ENCODE data around the gene DIS3L2. TPM values are rescaled to one million over a fixed set of nuclear protein-coding genes. Genes with fewer than 3 reads are reported as not detected.
A peak's percentile ranks its signal among the peaks of the same experiment; 100 is the strongest.

DIS3L2 gene
- total RNA-seq, 1 experiment from 2014 or later = 28.5 TPM

DNA sequence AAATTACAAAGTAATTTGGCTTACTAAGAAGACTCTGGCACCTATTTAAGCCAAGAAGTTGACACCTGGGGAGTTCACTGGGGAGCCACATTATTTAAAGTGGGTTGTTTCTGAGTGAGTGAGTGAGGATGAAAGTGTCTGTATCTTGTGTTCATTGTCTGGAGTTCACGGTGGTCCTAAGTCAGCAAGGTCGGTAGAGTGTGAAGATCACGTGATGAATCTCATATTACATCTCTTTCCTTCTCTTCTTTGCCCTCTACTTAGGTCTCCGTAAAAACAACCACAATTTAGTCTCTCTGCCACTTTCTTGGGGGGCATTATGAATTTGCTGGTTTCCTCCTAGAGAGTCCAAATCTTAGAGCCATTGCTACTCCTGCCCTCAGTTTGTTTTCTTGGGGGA lies 67.8 kb downstream of the DIS3L2 start:
- TF ChIP-seq GTF2I (CRISPR knock-in tag; conservative IDR thresholded peaks at IDR 0.05) (no peak), CREM (CRISPR knock-in tag; IDR thresholded peaks at IDR 0.05) (no peak), NR2C2 (CRISPR knock-in tag; IDR thresholded peaks at IDR 0.05) (no peak), ZNF671 (CRISPR knock-in tag; IDR thresholded peaks at IDR 0.05) (no peak), JAZF1 (CRISPR knock-in tag; IDR thresholded peaks at IDR 0.05) (no peak), HMGA2 (CRISPR knock-in tag; IDR thresholded peaks at IDR 0.05) (no peak), KAT7 (CRISPR knock-in tag; IDR thresholded peaks at IDR 0.05; ENCODE audit: borderline replicate concordance) (no peak), ELF4 (CRISPR knock-in tag; IDR thresholded peaks at IDR 0.05; ENCODE audit: low read depth) (no peak), PRRX2 (CRISPR knock-in tag; IDR thresholded peaks at IDR 0.05) (no peak), SMAD3 (CRISPR knock-in tag; IDR thresholded peaks at IDR 0.05; ENCODE audit: borderline replicate concordance) (no peak)
- TF ChIP-seq, protein P1, sequence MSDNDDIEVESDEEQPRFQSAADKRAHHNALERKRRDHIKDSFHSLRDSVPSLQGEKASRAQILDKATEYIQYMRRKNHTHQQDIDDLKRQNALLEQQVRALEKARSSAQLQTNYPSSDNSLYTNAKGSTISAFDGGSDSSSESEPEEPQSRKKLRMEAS (CRISPR knock-in tag; IDR thresholded peaks at IDR 0.05) = no peak
- TF ChIP-seq, protein P2, sequence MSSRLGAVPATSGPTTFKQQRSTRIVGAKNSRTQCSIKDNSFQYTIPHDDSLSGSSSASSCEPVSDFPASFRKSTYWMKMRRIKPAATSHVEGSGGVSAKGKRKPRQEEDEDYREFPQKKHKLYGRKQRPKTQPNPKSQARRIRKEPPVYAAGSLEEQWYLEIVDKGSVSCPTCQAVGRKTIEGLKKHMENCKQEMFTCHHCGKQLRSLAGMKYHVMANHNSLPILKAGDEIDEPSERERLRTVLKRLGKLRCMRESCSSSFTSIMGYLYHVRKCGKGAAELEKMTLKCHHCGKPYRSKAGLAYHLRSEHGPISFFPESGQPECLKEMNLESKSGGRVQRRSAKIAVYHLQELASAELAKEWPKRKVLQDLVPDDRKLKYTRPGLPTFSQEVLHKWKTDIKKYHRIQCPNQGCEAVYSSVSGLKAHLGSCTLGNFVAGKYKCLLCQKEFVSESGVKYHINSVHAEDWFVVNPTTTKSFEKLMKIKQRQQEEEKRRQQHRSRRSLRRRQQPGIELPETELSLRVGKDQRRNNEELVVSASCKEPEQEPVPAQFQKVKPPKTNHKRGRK (CRISPR knock-in tag; IDR thresholded peaks at IDR 0.05; ENCODE audit: borderline replicate concordance) = no peak
- TF ChIP-seq, protein P3, sequence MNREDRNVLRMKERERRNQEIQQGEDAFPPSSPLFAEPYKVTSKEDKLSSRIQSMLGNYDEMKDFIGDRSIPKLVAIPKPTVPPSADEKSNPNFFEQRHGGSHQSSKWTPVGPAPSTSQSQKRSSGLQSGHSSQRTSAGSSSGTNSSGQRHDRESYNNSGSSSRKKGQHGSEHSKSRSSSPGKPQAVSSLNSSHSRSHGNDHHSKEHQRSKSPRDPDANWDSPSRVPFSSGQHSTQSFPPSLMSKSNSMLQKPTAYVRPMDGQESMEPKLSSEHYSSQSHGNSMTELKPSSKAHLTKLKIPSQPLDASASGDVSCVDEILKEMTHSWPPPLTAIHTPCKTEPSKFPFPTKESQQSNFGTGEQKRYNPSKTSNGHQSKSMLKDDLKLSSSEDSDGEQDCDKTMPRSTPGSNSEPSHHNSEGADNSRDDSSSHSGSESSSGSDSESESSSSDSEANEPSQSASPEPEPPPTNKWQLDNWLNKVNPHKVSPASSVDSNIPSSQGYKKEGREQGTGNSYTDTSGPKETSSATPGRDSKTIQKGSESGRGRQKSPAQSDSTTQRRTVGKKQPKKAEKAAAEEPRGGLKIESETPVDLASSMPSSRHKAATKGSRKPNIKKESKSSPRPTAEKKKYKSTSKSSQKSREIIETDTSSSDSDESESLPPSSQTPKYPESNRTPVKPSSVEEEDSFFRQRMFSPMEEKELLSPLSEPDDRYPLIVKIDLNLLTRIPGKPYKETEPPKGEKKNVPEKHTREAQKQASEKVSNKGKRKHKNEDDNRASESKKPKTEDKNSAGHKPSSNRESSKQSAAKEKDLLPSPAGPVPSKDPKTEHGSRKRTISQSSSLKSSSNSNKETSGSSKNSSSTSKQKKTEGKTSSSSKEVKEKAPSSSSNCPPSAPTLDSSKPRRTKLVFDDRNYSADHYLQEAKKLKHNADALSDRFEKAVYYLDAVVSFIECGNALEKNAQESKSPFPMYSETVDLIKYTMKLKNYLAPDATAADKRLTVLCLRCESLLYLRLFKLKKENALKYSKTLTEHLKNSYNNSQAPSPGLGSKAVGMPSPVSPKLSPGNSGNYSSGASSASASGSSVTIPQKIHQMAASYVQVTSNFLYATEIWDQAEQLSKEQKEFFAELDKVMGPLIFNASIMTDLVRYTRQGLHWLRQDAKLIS (CRISPR knock-in tag; IDR thresholded peaks at IDR 0.05; ENCODE audit: borderline replicate concordance) = no peak
- TF ChIP-seq, protein P4, sequence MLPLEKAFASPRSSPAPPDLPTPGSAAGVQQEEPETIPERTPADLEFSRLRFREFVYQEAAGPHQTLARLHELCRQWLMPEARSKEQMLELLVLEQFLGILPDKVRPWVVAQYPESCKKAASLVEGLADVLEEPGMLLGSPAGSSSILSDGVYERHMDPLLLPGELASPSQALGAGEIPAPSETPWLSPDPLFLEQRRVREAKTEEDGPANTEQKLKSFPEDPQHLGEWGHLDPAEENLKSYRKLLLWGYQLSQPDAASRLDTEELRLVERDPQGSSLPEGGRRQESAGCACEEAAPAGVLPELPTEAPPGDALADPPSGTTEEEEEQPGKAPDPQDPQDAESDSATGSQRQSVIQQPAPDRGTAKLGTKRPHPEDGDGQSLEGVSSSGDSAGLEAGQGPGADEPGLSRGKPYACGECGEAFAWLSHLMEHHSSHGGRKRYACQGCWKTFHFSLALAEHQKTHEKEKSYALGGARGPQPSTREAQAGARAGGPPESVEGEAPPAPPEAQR (CRISPR knock-in tag; IDR thresholded peaks at IDR 0.05) = no peak
- TF ChIP-seq, protein P5, sequence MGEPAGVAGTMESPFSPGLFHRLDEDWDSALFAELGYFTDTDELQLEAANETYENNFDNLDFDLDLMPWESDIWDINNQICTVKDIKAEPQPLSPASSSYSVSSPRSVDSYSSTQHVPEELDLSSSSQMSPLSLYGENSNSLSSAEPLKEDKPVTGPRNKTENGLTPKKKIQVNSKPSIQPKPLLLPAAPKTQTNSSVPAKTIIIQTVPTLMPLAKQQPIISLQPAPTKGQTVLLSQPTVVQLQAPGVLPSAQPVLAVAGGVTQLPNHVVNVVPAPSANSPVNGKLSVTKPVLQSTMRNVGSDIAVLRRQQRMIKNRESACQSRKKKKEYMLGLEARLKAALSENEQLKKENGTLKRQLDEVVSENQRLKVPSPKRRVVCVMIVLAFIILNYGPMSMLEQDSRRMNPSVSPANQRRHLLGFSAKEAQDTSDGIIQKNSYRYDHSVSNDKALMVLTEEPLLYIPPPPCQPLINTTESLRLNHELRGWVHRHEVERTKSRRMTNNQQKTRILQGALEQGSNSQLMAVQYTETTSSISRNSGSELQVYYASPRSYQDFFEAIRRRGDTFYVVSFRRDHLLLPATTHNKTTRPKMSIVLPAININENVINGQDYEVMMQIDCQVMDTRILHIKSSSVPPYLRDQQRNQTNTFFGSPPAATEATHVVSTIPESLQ (CRISPR knock-in tag; IDR thresholded peaks at IDR 0.05) = no peak
- TF ChIP-seq, protein P6, sequence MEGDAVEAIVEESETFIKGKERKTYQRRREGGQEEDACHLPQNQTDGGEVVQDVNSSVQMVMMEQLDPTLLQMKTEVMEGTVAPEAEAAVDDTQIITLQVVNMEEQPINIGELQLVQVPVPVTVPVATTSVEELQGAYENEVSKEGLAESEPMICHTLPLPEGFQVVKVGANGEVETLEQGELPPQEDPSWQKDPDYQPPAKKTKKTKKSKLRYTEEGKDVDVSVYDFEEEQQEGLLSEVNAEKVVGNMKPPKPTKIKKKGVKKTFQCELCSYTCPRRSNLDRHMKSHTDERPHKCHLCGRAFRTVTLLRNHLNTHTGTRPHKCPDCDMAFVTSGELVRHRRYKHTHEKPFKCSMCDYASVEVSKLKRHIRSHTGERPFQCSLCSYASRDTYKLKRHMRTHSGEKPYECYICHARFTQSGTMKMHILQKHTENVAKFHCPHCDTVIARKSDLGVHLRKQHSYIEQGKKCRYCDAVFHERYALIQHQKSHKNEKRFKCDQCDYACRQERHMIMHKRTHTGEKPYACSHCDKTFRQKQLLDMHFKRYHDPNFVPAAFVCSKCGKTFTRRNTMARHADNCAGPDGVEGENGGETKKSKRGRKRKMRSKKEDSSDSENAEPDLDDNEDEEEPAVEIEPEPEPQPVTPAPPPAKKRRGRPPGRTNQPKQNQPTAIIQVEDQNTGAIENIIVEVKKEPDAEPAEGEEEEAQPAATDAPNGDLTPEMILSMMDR (IDR thresholded peaks at IDR 0.05) = no peak
- TF ChIP-seq, protein P7, sequence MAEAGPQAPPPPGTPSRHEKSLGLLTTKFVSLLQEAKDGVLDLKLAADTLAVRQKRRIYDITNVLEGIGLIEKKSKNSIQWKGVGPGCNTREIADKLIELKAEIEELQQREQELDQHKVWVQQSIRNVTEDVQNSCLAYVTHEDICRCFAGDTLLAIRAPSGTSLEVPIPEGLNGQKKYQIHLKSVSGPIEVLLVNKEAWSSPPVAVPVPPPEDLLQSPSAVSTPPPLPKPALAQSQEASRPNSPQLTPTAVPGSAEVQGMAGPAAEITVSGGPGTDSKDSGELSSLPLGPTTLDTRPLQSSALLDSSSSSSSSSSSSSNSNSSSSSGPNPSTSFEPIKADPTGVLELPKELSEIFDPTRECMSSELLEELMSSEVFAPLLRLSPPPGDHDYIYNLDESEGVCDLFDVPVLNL (CRISPR knock-in tag; IDR thresholded peaks at IDR 0.05; ENCODE audit: borderline replicate concordance, low read depth) = no peak
- Mint-ChIP-seq H3K27ac (0 out of 2 replicates have a peak overlapping the region, but pooled peaks have one; percentile 3), H3K4me3 (no peak overlapping the region), H3K9me3 (0 out of 2 replicates have a peak, but pooled peaks cover 4% of the 10 kb centered on the region), H3K27me3 (ENCODE audit: low read depth) (no peaks in the 10 kb centered on the region), H3K4me1 (peaks cover 7% of the 10 kb centered on the region), H3K36me3 (peaks cover 9% of the 10 kb centered on the region)
- ATAC-seq (no peak), DNase-seq (ENCODE audit: low spot score) (no peak)
- ChIA-PET CTCF (no interaction called here), POLR2A (no interaction called here)

All from WTC11 (cell line).